Endothelial cell (in vitro differentiated cells): ENCODE data around the gene SLC36A1. TPM values are rescaled to one million over a fixed set of nuclear protein-coding genes. Genes with fewer than 3 reads are reported as not detected.
"Not testable (repeated sequence)": the region's sequence is repeated elsewhere in the genome, so short reads cannot be mapped to it uniquely, and the experiment has no call there.

Experiments used
- DNase-seq: peaks from one replicate; pipeline ENCODE4 v3.0.0; 2021; ENCODE audit warnings: low spot score
- H3K27ac Mint-ChIP-seq: one replicate; pipeline ENCODE4 v1.8.0; 2021; ENCODE audit warnings: mixed read lengths, inconsistent platforms; ENCODE audit not compliant: unreplicated experiment
- H3K27me3 Mint-ChIP-seq: one replicate; pipeline ENCODE4 v1.8.0; 2021; ENCODE audit warnings: mild to moderate bottlenecking, moderate library complexity, mixed read lengths, inconsistent platforms; ENCODE audit not compliant: unreplicated experiment
- H3K36me3 Mint-ChIP-seq: one replicate; pipeline ENCODE4 v1.8.0; 2021; ENCODE audit warnings: mild to moderate bottlenecking, low read depth, mixed read lengths, inconsistent platforms; ENCODE audit not compliant: unreplicated experiment
- H3K4me1 Mint-ChIP-seq: one replicate; pipeline ENCODE4 v1.8.0; 2021; ENCODE audit warnings: mild to moderate bottlenecking, mixed read lengths, inconsistent platforms; ENCODE audit not compliant: unreplicated experiment
- H3K4me3 Mint-ChIP-seq: one replicate; pipeline ENCODE4 v1.8.0; 2021; ENCODE audit warnings: mild to moderate bottlenecking, mixed read lengths, inconsistent platforms; ENCODE audit not compliant: unreplicated experiment
- H3K9me3 Mint-ChIP-seq: one replicate; pipeline ENCODE4 v1.8.0; 2021; ENCODE audit warnings: mixed read lengths, inconsistent platforms; ENCODE audit not compliant: unreplicated experiment
- CTCF ChIP-seq: fragments of 200-600 bp; sonication (generic); IDR thresholded peaks from one replicate; pipeline ENCODE4 v1.5.0; 2021; ENCODE audit warnings: antibody characterized with exemption; ENCODE audit not compliant: unreplicated experiment
- total RNA-seq: library from RNA; stranded (reverse); fragmentation: NEBNext Ultra II Directional; extraction: Animal tissue kit (Norgen Biotek cat#: 25700); gene quantifications from one replicate; pipeline ENCODE4 v1.2.1, GENCODE V29; 2021; ENCODE audit not compliant: unreplicated experiment

Gene SLC36A1
- total RNA-seq, 1 donor from 2014 or later = 4.8 TPM

- DNase-seq = no peak
- H3K4me3 Mint-ChIP-seq = no peak overlapping the region
- H3K4me1 Mint-ChIP-seq = peaks cover 3% of the 10 kb centered on the region
- H3K27ac Mint-ChIP-seq = no peak overlapping the region
- no peak for TF ChIP-seq CTCF
- no peaks in the 10 kb centered on the region for H3K27me3 Mint-ChIP-seq
- H3K9me3 Mint-ChIP-seq = no peaks in the 10 kb centered on the region
- H3K36me3 Mint-ChIP-seq = no peaks in the 10 kb centered on the region
Observed at GRCh38 chr5:151497391-151498002, 50.1 kb downstream of the SLC36A1 start.

- Mint-ChIP-seq H3K27me3 (no peaks in the 10 kb centered on the region), H3K4me3 (no peak overlapping the region), H3K36me3 (no peaks in the 10 kb centered on the region), H3K4me1 (peaks cover 3% of the 10 kb centered on the region), H3K9me3 (no peaks in the 10 kb centered on the region), H3K27ac (no peak overlapping the region)
- DNase-seq = no peak
- TF ChIP-seq CTCF = no peak
Observed at GRCh38 chr5:151498395-151499155, 51.2 kb downstream of the SLC36A1 start.

- H3K4me1 Mint-ChIP-seq = peaks cover 3% of the 10 kb centered on the region
- no peaks in the 10 kb centered on the region for H3K9me3 Mint-ChIP-seq
- no peak for TF ChIP-seq CTCF
- no peaks in the 10 kb centered on the region for H3K27me3 Mint-ChIP-seq
- no peak overlapping the region for H3K4me3 Mint-ChIP-seq
- H3K27ac Mint-ChIP-seq = no peak overlapping the region
- DNase-seq = no peak
- no peaks in the 10 kb centered on the region for H3K36me3 Mint-ChIP-seq
Observed at GRCh38 chr5:151499501-151500035, 52.2 kb downstream of the SLC36A1 start.

- DNase-seq = no peak
- H3K4me3 Mint-ChIP-seq = no peak overlapping the region
- no peak overlapping the region for H3K27ac Mint-ChIP-seq
- no peaks in the 10 kb centered on the region for H3K27me3 Mint-ChIP-seq
- H3K4me1 Mint-ChIP-seq = peaks cover 3% of the 10 kb centered on the region
- no peak for TF ChIP-seq CTCF
- H3K9me3 Mint-ChIP-seq = no peaks in the 10 kb centered on the region
- no peaks in the 10 kb centered on the region for H3K36me3 Mint-ChIP-seq
Observed at GRCh38 chr5:151504006-151504405, 56.6 kb downstream of the SLC36A1 start.

GRCh38 chr5:151508308-151508707 is 60.9 kb downstream of the SLC36A1 start:
- not testable (repeated sequence) for H3K36me3 Mint-ChIP-seq, H3K9me3 Mint-ChIP-seq, DNase-seq, H3K27ac Mint-ChIP-seq, H3K4me1 Mint-ChIP-seq, H3K4me3 Mint-ChIP-seq, H3K27me3 Mint-ChIP-seq
